ENCODE results near the gene GNG13.

Gene GNG13

DNA sequence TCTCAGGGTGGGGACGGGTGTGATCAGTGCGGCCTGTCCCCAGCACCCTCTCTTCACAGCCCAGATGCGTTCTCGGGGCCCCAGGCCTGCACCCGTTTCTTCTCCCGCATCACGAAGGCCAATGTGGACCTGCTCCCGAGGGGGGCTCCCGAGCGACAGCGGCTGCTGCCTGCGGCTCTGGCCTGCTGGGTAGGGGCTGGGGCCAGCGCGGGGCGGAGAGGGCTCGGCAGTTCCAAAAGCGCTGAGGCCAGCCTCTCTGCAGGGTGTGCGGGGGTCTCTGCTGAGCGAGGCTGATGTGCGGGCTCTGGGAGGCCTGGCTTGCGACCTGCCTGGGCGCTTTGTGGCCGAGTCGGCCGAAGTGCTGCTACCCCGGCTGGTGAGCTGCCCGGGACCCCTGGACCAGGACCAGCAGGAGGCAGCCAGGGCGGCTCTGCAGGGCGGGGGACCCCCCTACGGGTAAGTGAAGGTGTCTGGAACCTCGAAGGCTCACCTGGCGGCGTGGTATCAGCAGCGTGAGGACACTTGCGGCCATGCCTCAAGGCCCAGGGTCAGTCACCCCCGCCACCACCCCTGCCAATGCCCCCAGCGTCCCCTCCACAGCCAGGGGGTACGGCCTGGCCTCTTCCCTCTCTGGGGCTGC, 35.6 kb downstream of the GNG13 start:
- H3K4me3 ChIP-seq (replicated peaks; ENCODE audit: low read depth, low read length): no peak overlapping the region
- DNase-seq (ENCODE audit: low read depth): no peak
- no peak for TF ChIP-seq CTCF (IDR thresholded peaks at IDR 0.05; ENCODE audit: low read length, missing control alignments)

DNA sequence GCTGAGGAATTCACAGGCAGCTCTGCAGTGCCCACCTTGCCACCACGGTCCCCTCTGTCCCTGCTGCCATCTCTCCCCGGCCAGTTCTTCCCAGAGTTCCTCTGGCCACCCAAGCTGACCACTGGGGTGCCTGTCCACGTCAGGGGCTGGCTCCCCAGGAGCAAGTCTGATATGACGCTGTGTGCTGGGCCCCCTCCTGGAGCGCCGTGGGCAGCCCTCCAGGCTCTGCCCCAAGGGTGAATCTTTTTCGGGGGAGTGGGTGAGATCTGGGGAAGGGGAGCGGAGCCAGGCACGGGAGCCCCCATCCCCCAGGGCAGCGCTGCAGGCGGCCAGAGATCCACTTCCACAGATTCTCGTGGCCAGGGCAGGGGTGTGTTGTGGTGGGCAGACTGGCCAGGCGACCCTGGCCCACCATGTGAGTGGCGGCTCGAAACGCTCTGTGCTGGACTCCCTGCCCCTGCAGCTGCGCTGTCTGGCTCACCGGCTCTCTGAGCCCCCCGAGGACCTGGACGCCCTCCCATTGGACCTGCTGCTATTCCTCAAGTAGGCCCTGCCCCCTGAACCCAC, 36.3 kb downstream of the GNG13 start:
- DNase-seq (ENCODE audit: low read depth): no peak
- TF ChIP-seq CTCF (IDR thresholded peaks at IDR 0.05; ENCODE audit: low read length, missing control alignments): no peak
- H3K4me3 ChIP-seq (replicated peaks; ENCODE audit: low read depth, low read length): no peak overlapping the region

DNA sequence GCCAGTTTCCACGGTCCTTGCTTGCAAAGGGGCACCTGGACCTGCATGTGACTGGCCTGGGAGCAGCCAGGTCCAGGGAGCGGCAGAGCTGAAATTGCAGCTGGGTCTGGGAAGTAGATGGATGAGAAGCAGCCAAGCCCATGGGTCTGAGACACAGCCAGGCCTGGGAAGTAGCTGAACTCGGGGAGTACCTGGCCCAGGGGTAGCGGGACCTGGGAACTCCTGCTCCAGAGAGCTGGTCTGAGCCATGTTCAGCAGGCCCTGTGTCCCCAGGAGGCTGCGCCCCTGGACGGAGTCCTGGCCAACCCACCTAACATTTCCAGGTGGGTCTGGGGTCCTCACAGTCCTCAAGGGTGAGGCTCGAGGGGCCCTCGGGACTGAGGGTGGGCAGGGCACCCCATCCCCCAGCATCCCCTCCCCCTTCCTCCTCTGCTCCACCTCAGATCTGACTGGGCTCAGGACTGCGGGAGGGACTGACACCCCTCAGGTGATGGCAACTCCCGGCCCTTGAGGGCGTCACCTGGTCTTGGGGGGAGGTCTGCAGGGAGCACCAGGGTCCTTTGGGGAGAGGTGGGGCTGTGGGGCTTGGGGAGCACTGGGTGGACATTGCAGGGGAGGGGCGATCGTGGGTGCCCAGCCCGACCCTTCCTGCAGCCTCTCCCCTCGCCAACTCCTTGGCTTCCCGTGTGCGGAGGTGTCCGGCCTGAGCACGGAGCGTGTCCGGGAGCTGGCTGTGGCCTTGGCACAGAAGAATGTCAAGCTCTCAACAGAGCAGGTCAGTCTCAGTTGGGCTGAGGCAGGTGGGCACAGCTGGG, 37.0 kb downstream of the GNG13 start:
- no peak for DNase-seq (ENCODE audit: low read depth)
- no peak overlapping the region for H3K4me3 ChIP-seq (replicated peaks; ENCODE audit: low read depth, low read length)
- TF ChIP-seq CTCF (IDR thresholded peaks at IDR 0.05; ENCODE audit: low read length, missing control alignments): no peak

GRCh38 chr16:762595-763268, 37.8 kb downstream of the GNG13 start:
- no peak for DNase-seq (ENCODE audit: low read depth)
- H3K4me3 ChIP-seq (replicated peaks; ENCODE audit: low read depth, low read length): no peak overlapping the region
- TF ChIP-seq CTCF (IDR thresholded peaks at IDR 0.05; ENCODE audit: low read length, missing control alignments): no peak

- no peak for TF ChIP-seq CTCF (IDR thresholded peaks at IDR 0.05; ENCODE audit: low read length, missing control alignments)
- no peak for DNase-seq (ENCODE audit: low read depth)
- no peak overlapping the region for H3K4me3 ChIP-seq (replicated peaks; ENCODE audit: low read depth, low read length)
Observed at GRCh38 chr16:761625-762513, 38.7 kb downstream of the GNG13 start.
